WTC11 (cell line): ENCODE results near the gene SLC27A5. TPM values are rescaled to one million over a fixed set of nuclear protein-coding genes. Genes with fewer than 3 reads are reported as not detected.

Experiments
- CDX4 ChIP-seq: fragments of 250-450 bp; sonication (Bioruptor Pico); IDR thresholded peaks from 2 replicates; pipeline ENCODE4 v1.9.0; 2021; ENCODE audit warnings: moderate library complexity, mild to moderate bottlenecking, inconsistent platforms, borderline replicate concordance
- FOXJ3 ChIP-seq: sonication (generic); formaldehyde crosslinking; IDR thresholded peaks from 2 replicates; pipeline ENCODE4 v1.9.0; 2021; ENCODE audit warnings: missing genetic modification reagents, mild to moderate bottlenecking, borderline replicate concordance
- FOXK1 ChIP-seq: sonication (generic); formaldehyde crosslinking; IDR thresholded peaks from 2 replicates; pipeline ENCODE4 v1.8.0; 2022; ENCODE audit warnings: mild to moderate bottlenecking, moderate library complexity, missing genetic modification reagents
- FOXP4 ChIP-seq: sonication (generic); formaldehyde crosslinking; IDR thresholded peaks from 2 replicates; pipeline ENCODE4 v1.8.0; 2022; ENCODE audit warnings: mild to moderate bottlenecking, missing genetic modification reagents
- GABPB1 ChIP-seq: sonication (generic); formaldehyde crosslinking; IDR thresholded peaks from 2 replicates; pipeline ENCODE4 v1.8.1; 2023; ENCODE audit warnings: mild to moderate bottlenecking, missing genetic modification reagents
- HMGXB4 ChIP-seq: sonication (generic); formaldehyde crosslinking; IDR thresholded peaks from 2 replicates; pipeline ENCODE4 v1.8.1; 2023; ENCODE audit warnings: mild to moderate bottlenecking, moderate library complexity, missing genetic modification reagents
- JUN ChIP-seq: sonication (generic); formaldehyde crosslinking; IDR thresholded peaks from 2 replicates; pipeline ENCODE4 v1.8.0; 2023; ENCODE audit warnings: mild to moderate bottlenecking, missing genetic modification reagents
- MLX ChIP-seq: sonication (generic); formaldehyde crosslinking; IDR thresholded peaks from 2 replicates; pipeline ENCODE4 v1.8.1; 2023; ENCODE audit warnings: mild to moderate bottlenecking, missing genetic modification reagents, moderate library complexity
- NFYB ChIP-seq: sonication (generic); formaldehyde crosslinking; conservative IDR thresholded peaks from 2 replicates; pipeline ENCODE4 v1.8.0; 2022; ENCODE audit warnings: low read depth, missing genetic modification reagents
- NR2C2 ChIP-seq: sonication (generic); formaldehyde crosslinking; IDR thresholded peaks from 2 replicates; pipeline ENCODE4 v1.8.0; 2022; ENCODE audit warnings: mild to moderate bottlenecking, missing genetic modification reagents
- OVOL2 ChIP-seq: fragments of 250-450 bp; sonication (Bioruptor Pico); IDR thresholded peaks from 2 replicates; pipeline ENCODE4 v1.9.0; 2021; ENCODE audit warnings: mild to moderate bottlenecking, borderline replicate concordance
- PRDM15 ChIP-seq: sonication (generic); formaldehyde crosslinking; IDR thresholded peaks from 2 replicates; pipeline ENCODE4 v1.8.0; 2022; ENCODE audit warnings: missing genetic modification reagents
- PRRX2 ChIP-seq: fragments of 250-450 bp; sonication (Bioruptor Pico); IDR thresholded peaks from 2 replicates; pipeline ENCODE4 v1.8.0; 2021; ENCODE audit warnings: mild to moderate bottlenecking
- RELA ChIP-seq: sonication (generic); formaldehyde crosslinking; IDR thresholded peaks from 2 replicates; pipeline ENCODE4 v1.8.1; 2022; ENCODE audit warnings: missing genetic modification reagents, mild to moderate bottlenecking, borderline replicate concordance
- RORB ChIP-seq: fragments of 250-450 bp; sonication (Bioruptor Pico); IDR thresholded peaks from 2 replicates; pipeline ENCODE4 v1.9.0; 2021; ENCODE audit warnings: mild to moderate bottlenecking
- SMAD4 ChIP-seq: sonication (generic); formaldehyde crosslinking; IDR thresholded peaks from 2 replicates; pipeline ENCODE4 v1.8.0; 2022; ENCODE audit warnings: mild to moderate bottlenecking, missing genetic modification reagents
- SOX15 ChIP-seq: fragments of 250-450 bp; sonication (Bioruptor Pico); IDR thresholded peaks from 2 replicates; pipeline ENCODE4 v1.9.0; 2021; ENCODE audit warnings: mild to moderate bottlenecking
- USF2 ChIP-seq: sonication (generic); formaldehyde crosslinking; IDR thresholded peaks from 2 replicates; pipeline ENCODE4 v1.8.1; 2023; ENCODE audit warnings: mild to moderate bottlenecking, missing genetic modification reagents, moderate library complexity
- ZNF232 ChIP-seq: sonication (generic); formaldehyde crosslinking; IDR thresholded peaks from 2 replicates; pipeline ENCODE4 v1.8.0; 2022; ENCODE audit warnings: mild to moderate bottlenecking, missing genetic modification reagents
- ZNF263 ChIP-seq: sonication (generic); formaldehyde crosslinking; IDR thresholded peaks from 2 replicates; pipeline ENCODE4 v1.8.1; 2022; ENCODE audit warnings: low read depth, mild to moderate bottlenecking, moderate library complexity, missing genetic modification reagents
- ZNF281 ChIP-seq: sonication (generic); formaldehyde crosslinking; IDR thresholded peaks from 2 replicates; pipeline ENCODE4 v1.8.0; 2023; ENCODE audit warnings: mild to moderate bottlenecking, missing genetic modification reagents
- ZNF423 ChIP-seq: fragments of 250-450 bp; sonication (Bioruptor Pico); IDR thresholded peaks from 2 replicates; pipeline ENCODE4 v2.1.2; 2022; ENCODE audit warnings: mild to moderate bottlenecking, moderate library complexity
- total RNA-seq: library from RNA; stranded (reverse); gene quantifications from 3 replicates; pipeline ENCODE4 v1.2.3, GENCODE V29; 2021

The SLC27A5 gene
- total RNA-seq, 1 experiment from 2014 or later, result 21.9 TPM

GRCh38 chr19:58519355-58520256 lies 7.8 kb upstream of the SLC27A5 start, which contains the start of gene ZBTB45 (continued):
- TF ChIP-seq ZNF232 (CRISPR knock-in tag), result peak; percentile 79; the same call in 1 of the 2 replicates
- TF ChIP-seq NR2C2 (CRISPR knock-in tag), result peak; percentile 75; the same call in 1 of the 2 replicates
- TF ChIP-seq FOXP4 (CRISPR knock-in tag), result no peak; the same call in 1 of the 2 replicates
- no peak for TF ChIP-seq RELA (CRISPR knock-in tag)
- TF ChIP-seq PRDM15 (CRISPR knock-in tag), result no peak
- TF ChIP-seq FOXJ3 (CRISPR knock-in tag), result no peak
- TF ChIP-seq GABPB1 (CRISPR knock-in tag), result peak; percentile 97
- TF ChIP-seq MLX, result 0 out of 2 replicates have a peak, but pooled peaks have one; percentile 30
- TF ChIP-seq FOXK1, result peak; percentile 85; the same call in 1 of the 2 replicates
- TF ChIP-seq USF2 (CRISPR knock-in tag), result peak; percentile 52
- 0 out of 2 replicates have a peak, but pooled peaks have one; percentile 41 for TF ChIP-seq SMAD4
- no peak for TF ChIP-seq RORB (CRISPR knock-in tag)
- TF ChIP-seq ZNF281 (CRISPR knock-in tag), result peak; percentile 92
- no peak for TF ChIP-seq OVOL2 (CRISPR knock-in tag)
- TF ChIP-seq PRRX2 (CRISPR knock-in tag), result no peak; the same call in 1 of the 2 replicates
- no peak for TF ChIP-seq ZNF423 (CRISPR knock-in tag)
- 0 out of 2 replicates have a peak, but pooled peaks have one; percentile 19 for TF ChIP-seq ZNF263 (CRISPR knock-in tag)
- no peak for TF ChIP-seq JUN (CRISPR knock-in tag)
- TF ChIP-seq CDX4 (CRISPR knock-in tag), result no peak
- peak; percentile 94 for TF ChIP-seq HMGXB4 (CRISPR knock-in tag)
- no peak for TF ChIP-seq SOX15
- TF ChIP-seq NFYB (CRISPR knock-in tag), result peak; percentile 26; the same call in 1 of the 2 replicates
